ENCODE measurements around the gene FBXO15. TPM values are rescaled to one million over a fixed set of nuclear protein-coding genes. Genes with fewer than 3 reads are reported as not detected.

FBXO15 gene
- total RNA-seq, 2 donors from 2014 or later = 1.0 to 3.3 TPM

- H3K27me3 ChIP-seq = no peaks in the 10 kb centered on the region
- no peaks in the 10 kb centered on the region for H3K4me1 ChIP-seq
- ATAC-seq = no peak
- H3K9me3 ChIP-seq = no peaks in the 10 kb centered on the region
- no peak overlapping the region for H3K27ac ChIP-seq
- no peak for TF ChIP-seq CTCF (IDR thresholded peaks at IDR 0.05)
- intact Hi-C loops (cut with DNase I) = no loop called here
- WGBS, 2 donors = 56 to 60% methylated on average over 17 to 18 of the region's 18 CpGs
- no peak overlapping the region for H3K4me3 ChIP-seq
- no peaks in the 10 kb centered on the region for H3K36me3 ChIP-seq (replicated peaks in 1 of 2; ENCODE audit: insufficient read depth in 1 of 2, low read depth in 2 of 2)
- DNase-seq = no peak
Observed at GRCh38 chr18:74082742-74083556, 64.7 kb downstream of the FBXO15 start.

DNA sequence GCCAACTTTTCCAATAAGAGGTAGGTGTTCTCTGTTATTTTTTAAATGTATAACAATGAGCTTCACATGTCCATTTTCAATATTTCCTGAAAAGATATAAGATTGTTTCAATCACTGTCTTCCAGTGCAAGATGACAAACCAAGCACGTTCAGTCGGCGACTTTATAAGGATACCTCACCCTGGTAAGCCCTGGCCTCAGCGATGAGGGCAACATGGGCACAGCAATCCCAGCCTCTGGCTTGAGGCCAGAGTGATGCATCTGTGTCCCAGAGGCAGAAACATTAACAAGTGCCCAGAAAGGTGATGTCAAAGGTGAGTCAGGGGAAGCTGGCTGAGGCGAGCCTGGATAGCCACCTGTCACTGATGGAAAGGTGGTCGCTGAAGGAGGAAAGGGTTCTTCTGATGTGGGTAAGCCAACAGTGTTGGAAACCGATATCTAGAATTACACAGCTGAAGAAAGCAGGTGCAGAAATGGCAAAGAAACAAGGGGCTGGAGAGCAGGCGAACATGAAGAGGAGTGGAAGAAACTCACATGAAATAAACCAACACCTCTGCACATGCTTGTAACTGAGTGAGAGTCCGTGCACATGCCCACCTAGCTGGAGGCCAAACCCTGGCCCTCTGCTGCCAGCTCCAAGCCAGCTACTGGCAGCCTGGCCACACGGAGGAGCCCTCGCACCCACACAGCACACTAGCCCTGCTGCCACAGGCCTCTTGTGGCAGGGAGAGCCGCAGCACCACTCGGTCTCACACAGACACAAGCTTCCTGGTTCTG is 65.5 kb downstream of the FBXO15 start:
- WGBS, 2 donors = 48 to 56% methylated on average over 13 of the region's 13 CpGs
- DNase-seq = peak; percentile 38 to 72 (median 60)
- no peak overlapping the region for H3K27ac ChIP-seq

GRCh38 chr18:74078257-74078656 is 69.4 kb downstream of the FBXO15 start:
- 80 to 82% methylated on average over 9 of the region's 9 CpGs for WGBS, 2 donors
- TF ChIP-seq POLR2A (IDR thresholded peaks at IDR 0.05) (no peak), CTCF (IDR thresholded peaks at IDR 0.05) (no peak)
- ATAC-seq = no peak
- no peaks in the 10 kb centered on the region for H3K9me3 ChIP-seq
- H3K27ac ChIP-seq = no peak overlapping the region
- no peaks in the 10 kb centered on the region for H3K4me1 ChIP-seq
- intact Hi-C loops (cut with DNase I) = no loop called here
- no peak for DNase-seq
- no peaks in the 10 kb centered on the region for H3K36me3 ChIP-seq (replicated peaks in 1 of 2; ENCODE audit: insufficient read depth in 1 of 2, low read depth in 2 of 2)
- no peaks in the 10 kb centered on the region for H3K27me3 ChIP-seq
- H3K4me3 ChIP-seq = no peak overlapping the region

More for the DNA sequence above, 65.5 kb downstream of the FBXO15 start:
- TF ChIP-seq CTCF (IDR thresholded peaks at IDR 0.05) (peak in 6 of 7 experiments; percentile 16 to 59 (median 44)), POLR2A (IDR thresholded peaks at IDR 0.05) (no peak)
- peak; percentile 68 for ATAC-seq
- Histone ChIP-seq H3K4me1 (no peaks in the 10 kb centered on the region), H3K9me3 (no peaks in the 10 kb centered on the region), H3K36me3 (replicated peaks in 1 of 2; ENCODE audit: insufficient read depth in 1 of 2, low read depth in 2 of 2) (no peaks in the 10 kb centered on the region), H3K4me3 (no peak overlapping the region), H3K27me3 (no peaks in the 10 kb centered on the region)
- intact Hi-C loops (cut with DNase I) = no loop called here

GRCh38 chr18:74074668-74075564 is 72.7 kb downstream of the FBXO15 start:
- 87 to 89% methylated on average over 17 of the region's 17 CpGs for WGBS, 2 donors
- no peaks in the 10 kb centered on the region for H3K27me3 ChIP-seq
- H3K9me3 ChIP-seq = no peaks in the 10 kb centered on the region
- H3K4me3 ChIP-seq = no peak overlapping the region
- no peak for ATAC-seq
- H3K27ac ChIP-seq = no peak overlapping the region
- no peak for TF ChIP-seq CTCF (IDR thresholded peaks at IDR 0.05)
- no peak for TF ChIP-seq POLR2A (IDR thresholded peaks at IDR 0.05)
- H3K4me1 ChIP-seq = no peaks in the 10 kb centered on the region
- H3K36me3 ChIP-seq (replicated peaks in 1 of 2; ENCODE audit: insufficient read depth in 1 of 2, low read depth in 2 of 2) = no peaks in the 10 kb centered on the region
- intact Hi-C loops (cut with DNase I) = no loop called here
- no peak for DNase-seq

All from body of pancreas (tissue), 4 donors.